ENCODE results near the gene SHB.

SHB gene

GRCh38 chr9:37880916-37881479 lies 188.0 kb downstream of the SHB start:
- no peak for DNase-seq

GRCh38 chr9:37876376-37876775 lies 192.7 kb downstream of the SHB start:
- DNase-seq, result no peak

DNA sequence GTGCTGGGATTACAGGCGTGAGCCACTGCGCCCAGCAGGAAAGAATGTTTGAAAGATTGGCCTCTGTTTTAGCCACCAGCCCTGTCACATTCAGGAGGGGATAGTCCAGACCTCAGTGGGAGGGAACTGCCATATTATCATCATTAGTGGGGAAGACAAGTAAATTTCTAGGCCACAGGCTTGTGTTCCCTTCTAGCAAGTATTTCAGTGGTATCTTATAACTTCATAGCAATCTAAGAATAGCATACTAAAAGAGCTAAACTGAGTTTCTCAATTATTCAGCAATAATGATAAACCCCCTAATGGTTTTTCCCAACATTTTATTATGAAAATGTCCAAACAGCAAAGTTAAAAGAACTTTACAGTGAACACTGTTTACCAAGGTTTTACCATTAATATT lies 195.1 kb downstream of the SHB start:
- no peak for DNase-seq

DNA sequence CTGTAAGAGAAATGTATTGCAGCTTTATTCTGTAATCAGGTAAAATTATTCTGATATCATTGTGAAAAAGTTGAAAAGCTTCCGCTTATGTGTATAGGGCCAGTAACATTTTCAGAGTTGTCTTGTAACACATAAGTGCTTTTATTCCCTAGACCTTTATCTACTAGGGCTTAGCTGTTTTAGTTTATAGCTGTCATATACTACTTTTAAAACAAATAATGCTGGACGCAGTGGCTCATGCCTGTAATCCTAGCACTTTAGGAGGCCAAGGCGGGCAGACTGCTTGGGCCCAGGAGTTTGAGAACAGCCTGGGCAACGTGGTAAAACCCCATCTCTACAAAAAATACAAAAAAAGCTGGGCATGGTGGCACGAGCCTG lies 198.2 kb downstream of the SHB start:
- DNase-seq, result no peak

DNA sequence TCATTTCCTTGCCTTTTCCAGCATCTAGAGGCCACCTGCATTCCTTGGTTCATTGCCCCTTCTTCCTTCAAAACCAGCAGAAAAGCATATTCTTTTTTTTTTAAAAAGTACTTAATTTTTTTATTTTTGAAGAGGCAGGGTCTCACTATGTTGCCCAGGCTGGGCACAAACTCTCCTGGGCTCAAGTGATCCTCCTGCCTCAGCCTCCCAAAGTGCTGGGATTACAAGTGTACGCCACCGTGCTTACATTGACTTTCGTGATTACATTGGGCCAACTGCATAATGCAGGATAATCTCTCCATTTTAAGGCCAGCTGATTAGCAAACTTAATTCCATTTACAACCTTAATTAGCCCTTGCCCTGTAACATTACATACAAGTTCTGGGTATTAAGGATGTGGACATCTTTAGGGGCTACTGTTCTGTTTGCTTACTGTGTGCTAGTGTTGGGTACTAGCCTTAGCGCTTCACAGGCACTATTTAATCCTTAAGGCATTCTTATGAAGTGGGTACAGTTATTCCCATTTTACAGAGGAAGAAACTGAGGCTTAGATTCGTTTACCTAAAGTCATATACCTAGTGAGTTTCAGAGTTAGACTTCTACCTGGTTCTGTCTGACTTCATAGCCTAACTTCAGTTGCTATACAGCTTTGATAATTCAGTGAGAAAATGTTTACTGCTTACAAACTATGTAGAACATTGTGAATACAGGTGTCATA lies 198.8 kb downstream of the SHB start:
- DNase-seq, result no peak

All from right hindlimb (tissue), 1 donor.